ENCODE data around the gene PTGS2. TPM values are rescaled to one million over a fixed set of nuclear protein-coding genes. Genes with fewer than 3 reads are reported as not detected.
A peak's percentile ranks its signal among the peaks of the same experiment; 100 is the strongest.
"Not testable (repeated sequence)": the region's sequence is repeated elsewhere in the genome, so short reads cannot be mapped to it uniquely, and the experiment has no call there.

PTGS2 gene
- total RNA-seq, 2 donors from 2014 or later, result 1.8 to 3.8 TPM

DNA sequence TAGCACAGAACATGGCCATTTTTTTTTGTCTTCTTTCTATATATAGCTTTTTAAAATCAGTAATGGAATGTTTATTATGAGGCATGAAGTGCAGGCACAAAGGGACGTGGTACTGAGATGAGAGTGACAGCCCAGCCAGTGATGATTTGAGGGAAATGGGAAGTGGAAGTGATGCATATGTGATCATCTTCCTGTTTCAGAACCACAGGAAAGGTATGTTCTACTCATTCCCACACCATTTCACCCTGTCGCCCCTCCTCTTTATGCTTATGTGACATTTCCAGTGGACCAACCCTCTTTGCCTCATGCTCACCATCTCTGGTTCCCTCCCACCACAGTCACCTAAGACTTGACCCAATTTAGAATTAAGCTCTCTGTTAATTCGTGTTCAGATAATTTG, 24.3 kb downstream of the PTGS2 start:
- Mint-ChIP-seq H3K36me3 (no peaks in the 10 kb centered on the region), H3K27ac (no peak overlapping the region), H3K27me3 (peaks cover 0 to 2% of the 10 kb centered on the region in 2 donors), H3K4me3 (no peak overlapping the region), H3K9me3 (peaks cover 12% of the 10 kb centered on the region), H3K4me1 (ENCODE audit: low read depth in 2 of 2) (peaks cover 0 to 2% of the 10 kb centered on the region in 2 donors)
- ATAC-seq, result no peak
- DNase-seq (ENCODE audit: low spot score), result no peak

- no peak overlapping the region for H3K4me3 Mint-ChIP-seq
- H3K4me1 Mint-ChIP-seq (ENCODE audit: low read depth in 2 of 2), result peaks cover 0 to 2% of the 10 kb centered on the region in 2 donors
- H3K9me3 Mint-ChIP-seq, result peaks cover 12% of the 10 kb centered on the region
- no peak for ATAC-seq
- H3K27ac Mint-ChIP-seq, result no peak overlapping the region
- no peak for DNase-seq (ENCODE audit: low spot score)
- H3K27me3 Mint-ChIP-seq, result peaks cover 0 to 2% of the 10 kb centered on the region in 2 donors
- H3K36me3 Mint-ChIP-seq, result no peaks in the 10 kb centered on the region
These were observed 25.5 kb downstream of the PTGS2 start for GRCh38 chr1:186654741-186655140.

DNA sequence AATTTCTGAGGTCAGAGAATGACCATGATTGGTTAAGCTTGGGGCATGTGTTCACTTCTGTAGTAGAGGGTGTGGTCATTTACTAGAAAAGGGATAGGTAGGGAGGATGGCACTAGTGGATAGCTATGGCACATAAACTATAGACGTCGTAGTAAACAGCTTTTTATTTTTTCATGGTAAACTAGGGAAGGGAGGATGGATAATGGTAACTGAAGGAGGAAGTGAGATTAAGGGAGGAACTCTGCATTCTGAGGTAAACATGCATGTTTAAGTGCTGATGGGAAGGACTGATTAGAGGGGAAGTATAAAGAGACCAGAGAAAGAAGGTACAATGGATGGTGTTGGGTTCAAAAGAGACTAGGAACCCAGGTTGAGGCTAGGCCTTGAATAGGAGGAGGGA, 26.9 kb downstream of the PTGS2 start:
- Mint-ChIP-seq H3K4me3 (no peak overlapping the region), H3K27me3 (peaks cover 0 to 2% of the 10 kb centered on the region in 2 donors), H3K4me1 (ENCODE audit: low read depth in 2 of 2) (peaks cover 0 to 2% of the 10 kb centered on the region in 2 donors), H3K9me3 (peaks cover 12% of the 10 kb centered on the region), H3K27ac (no peak overlapping the region), H3K36me3 (no peaks in the 10 kb centered on the region)
- ATAC-seq (no peak), DNase-seq (ENCODE audit: low spot score) (no peak)

DNA sequence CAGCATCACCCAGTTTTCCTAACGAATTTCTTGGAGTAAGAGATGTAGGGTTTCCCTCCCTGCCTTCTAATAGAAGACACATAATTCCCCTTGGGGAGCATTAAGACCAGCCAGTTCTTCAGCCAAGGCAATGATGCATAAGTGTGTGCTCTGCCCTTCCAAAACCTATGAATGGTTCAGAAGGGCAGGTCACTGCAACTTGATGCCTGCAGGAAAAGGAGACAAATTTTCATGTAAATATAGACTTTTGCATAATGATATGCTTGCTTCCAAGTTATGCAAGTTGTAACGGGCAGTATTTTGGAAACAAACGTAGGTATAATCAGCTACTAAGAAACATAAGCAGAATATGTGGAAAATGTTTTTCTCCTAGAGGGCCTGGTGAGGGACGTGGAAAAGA, 31.6 kb downstream of the PTGS2 start:
- ATAC-seq, result no peak
- Mint-ChIP-seq H3K27ac (no peak overlapping the region), H3K36me3 (no peaks in the 10 kb centered on the region), H3K4me3 (no peak overlapping the region), H3K9me3 (peaks cover 9% of the 10 kb centered on the region), H3K27me3 (peaks cover 0 to 2% of the 10 kb centered on the region in 2 donors), H3K4me1 (ENCODE audit: low read depth in 2 of 2) (no peaks in the 10 kb centered on the region)
- no peak for DNase-seq (ENCODE audit: low spot score)

DNA sequence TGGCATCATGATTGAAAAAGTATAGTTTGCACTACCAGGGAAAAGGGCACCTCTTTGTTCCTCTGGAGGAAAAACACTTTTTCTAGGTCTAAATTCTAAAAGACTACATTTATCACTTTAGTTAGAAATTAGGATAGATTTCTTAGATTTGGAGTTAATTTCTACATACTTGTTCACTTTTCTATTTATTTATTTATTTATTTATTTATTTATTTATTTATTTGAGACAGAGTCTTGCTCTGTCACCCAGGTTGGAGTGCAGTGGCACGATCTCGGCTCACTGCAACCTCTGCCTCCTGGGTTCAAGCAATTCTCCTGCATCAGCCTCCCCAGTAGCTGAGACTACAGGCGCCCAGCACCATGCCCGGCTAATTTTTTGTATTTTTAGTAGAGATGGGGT, 32.2 kb downstream of the PTGS2 start:
- not testable (repeated sequence) for H3K9me3 Mint-ChIP-seq; DNase-seq (ENCODE audit: low spot score); H3K4me3 Mint-ChIP-seq; H3K36me3 Mint-ChIP-seq; H3K27ac Mint-ChIP-seq; ATAC-seq; H3K4me1 Mint-ChIP-seq (ENCODE audit: low read depth in 2 of 2); H3K27me3 Mint-ChIP-seq

GRCh38 chr1:186643614-186644013, 36.6 kb downstream of the PTGS2 start:
- Mint-ChIP-seq H3K4me1 (ENCODE audit: low read depth in 2 of 2) (no peaks in the 10 kb centered on the region), H3K9me3 (no peaks in the 10 kb centered on the region), H3K4me3 (no peak overlapping the region), H3K36me3 (no peaks in the 10 kb centered on the region), H3K27me3 (no peaks in the 10 kb centered on the region), H3K27ac (no peak overlapping the region)
- DNase-seq (ENCODE audit: low spot score), result no peak
- no peak for ATAC-seq

GRCh38 chr1:186637567-186637966, 42.7 kb downstream of the PTGS2 start:
- H3K4me1 Mint-ChIP-seq (ENCODE audit: low read depth in 2 of 2); DNase-seq (ENCODE audit: low spot score); H3K27ac Mint-ChIP-seq; H3K4me3 Mint-ChIP-seq; H3K36me3 Mint-ChIP-seq; H3K27me3 Mint-ChIP-seq; ATAC-seq; H3K9me3 Mint-ChIP-seq: not testable (repeated sequence)

GRCh38 chr1:186636786-186637185, 43.4 kb downstream of the PTGS2 start:
- no peak overlapping the region for H3K27ac Mint-ChIP-seq
- no peaks in the 10 kb centered on the region for H3K36me3 Mint-ChIP-seq
- no peaks in the 10 kb centered on the region for H3K9me3 Mint-ChIP-seq
- no peak for DNase-seq (ENCODE audit: low spot score)
- H3K27me3 Mint-ChIP-seq, result no peaks in the 10 kb centered on the region
- ATAC-seq, result no peak
- H3K4me3 Mint-ChIP-seq, result no peak overlapping the region
- peaks cover 0 to 2% of the 10 kb centered on the region in 2 donors for H3K4me1 Mint-ChIP-seq (ENCODE audit: low read depth in 2 of 2)

- H3K36me3 Mint-ChIP-seq, result no peaks in the 10 kb centered on the region
- H3K4me3 Mint-ChIP-seq, result no peak overlapping the region
- peaks cover 0 to 2% of the 10 kb centered on the region in 2 donors for H3K4me1 Mint-ChIP-seq (ENCODE audit: low read depth in 2 of 2)
- no peak for ATAC-seq
- DNase-seq (ENCODE audit: low spot score), result no peak
- no peak overlapping the region for H3K27ac Mint-ChIP-seq
- H3K27me3 Mint-ChIP-seq, result no peaks in the 10 kb centered on the region
- H3K9me3 Mint-ChIP-seq, result no peaks in the 10 kb centered on the region
These were observed 45.7 kb downstream of the PTGS2 start for GRCh38 chr1:186634511-186634910.

DNA sequence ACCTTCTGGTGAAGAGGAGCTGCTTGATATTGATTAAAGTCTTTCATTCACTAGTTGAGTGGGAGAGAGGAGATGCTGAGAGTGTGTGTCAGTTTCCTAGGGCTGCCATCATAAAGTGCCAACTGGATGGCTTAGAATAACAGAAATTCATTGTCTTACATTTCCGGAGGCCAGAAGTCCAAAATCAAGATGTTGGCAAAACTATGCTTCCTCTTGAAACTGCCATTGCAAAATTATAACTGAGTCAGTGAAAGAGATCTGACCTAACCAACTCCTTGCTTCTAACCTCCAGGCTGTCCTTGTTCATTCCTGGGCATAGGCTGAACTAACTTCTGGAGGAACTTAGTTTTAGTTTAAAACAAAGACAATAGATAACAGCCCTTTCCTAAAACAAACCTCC, 47.1 kb downstream of the PTGS2 start:
- no peak overlapping the region for H3K4me3 Mint-ChIP-seq
- H3K4me1 Mint-ChIP-seq (ENCODE audit: low read depth in 2 of 2), result peaks cover 0 to 2% of the 10 kb centered on the region in 2 donors
- H3K9me3 Mint-ChIP-seq, result no peaks in the 10 kb centered on the region
- no peaks in the 10 kb centered on the region for H3K27me3 Mint-ChIP-seq
- no peak overlapping the region for H3K27ac Mint-ChIP-seq
- no peak for DNase-seq (ENCODE audit: low spot score)
- no peak for ATAC-seq
- no peaks in the 10 kb centered on the region for H3K36me3 Mint-ChIP-seq

DNA sequence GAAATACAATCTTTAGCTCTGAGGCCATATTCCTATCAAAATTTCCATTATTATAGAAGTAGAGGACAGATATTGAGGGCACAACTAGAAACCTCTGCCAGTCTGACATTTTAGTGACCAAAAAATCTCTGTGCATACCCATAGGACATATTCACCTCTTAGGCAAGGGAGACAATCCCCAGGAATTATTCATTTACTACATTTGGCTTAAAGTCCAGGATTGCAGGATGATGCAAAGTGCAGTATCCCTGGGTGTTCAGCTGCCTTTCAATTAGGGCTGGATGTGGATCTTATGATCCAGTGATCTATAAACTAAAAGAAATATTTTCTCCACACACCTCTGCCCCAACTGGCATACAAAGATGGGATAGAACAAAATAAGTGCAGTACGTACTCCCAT, 50.9 kb downstream of the PTGS2 start:
- Mint-ChIP-seq H3K27ac (no peak overlapping the region), H3K36me3 (no peaks in the 10 kb centered on the region), H3K4me3 (no peak overlapping the region), H3K9me3 (no peaks in the 10 kb centered on the region), H3K27me3 (no peaks in the 10 kb centered on the region), H3K4me1 (ENCODE audit: low read depth in 2 of 2) (peaks cover 0 to 2% of the 10 kb centered on the region in 2 donors)
- no peak for ATAC-seq
- DNase-seq (ENCODE audit: low spot score), result no peak

DNA sequence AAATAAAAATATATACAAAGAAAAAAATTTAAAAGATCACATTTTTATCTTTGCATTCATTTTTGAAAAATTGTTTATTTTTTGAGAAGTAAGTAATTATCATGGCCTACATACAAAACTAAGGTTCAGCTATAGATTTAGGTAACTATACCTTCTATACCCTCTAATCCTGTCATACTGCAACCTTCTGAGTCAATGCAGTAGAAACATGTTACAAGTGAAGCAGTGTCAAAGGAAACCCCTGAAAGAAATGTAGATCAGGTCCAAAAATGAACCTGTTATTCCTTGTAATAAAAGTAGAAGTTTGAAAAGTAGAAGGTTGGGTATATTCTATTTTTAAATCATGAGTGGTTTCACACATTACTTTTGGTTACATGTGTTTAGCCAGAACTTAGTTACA, 51.3 kb downstream of the PTGS2 start:
- Mint-ChIP-seq H3K27me3 (no peaks in the 10 kb centered on the region), H3K9me3 (no peaks in the 10 kb centered on the region)
- ATAC-seq, result peak in 1 of 2 donors; percentile 75

GRCh38 chr1:186627019-186627418, 53.2 kb downstream of the PTGS2 start:
- ATAC-seq, result no peak
- H3K27ac Mint-ChIP-seq, result no peak overlapping the region
- H3K4me3 Mint-ChIP-seq, result no peak overlapping the region
- no peaks in the 10 kb centered on the region for H3K36me3 Mint-ChIP-seq
- no peak for DNase-seq (ENCODE audit: low spot score)
- H3K27me3 Mint-ChIP-seq, result no peaks in the 10 kb centered on the region
- peaks cover 3% of the 10 kb centered on the region for H3K9me3 Mint-ChIP-seq
- peaks cover 5 to 6% of the 10 kb centered on the region in 2 donors for H3K4me1 Mint-ChIP-seq (ENCODE audit: low read depth in 2 of 2)

More for the DNA sequence above, 51.3 kb downstream of the PTGS2 start:
- H3K4me1 Mint-ChIP-seq (ENCODE audit: low read depth in 2 of 2), result peaks cover 0 to 2% of the 10 kb centered on the region in 2 donors
- H3K36me3 Mint-ChIP-seq, result no peaks in the 10 kb centered on the region
- H3K27ac Mint-ChIP-seq, result no peak overlapping the region
- no peak for DNase-seq (ENCODE audit: low spot score)
- no peak overlapping the region for H3K4me3 Mint-ChIP-seq

GRCh38 chr1:186626356-186626932, 53.8 kb downstream of the PTGS2 start:
- Mint-ChIP-seq H3K4me3 (no peak overlapping the region), H3K27me3 (no peaks in the 10 kb centered on the region), H3K27ac (no peak overlapping the region), H3K4me1 (ENCODE audit: low read depth in 2 of 2) (peaks cover 7 to 9% of the 10 kb centered on the region in 2 donors), H3K36me3 (no peaks in the 10 kb centered on the region), H3K9me3 (peaks cover 3% of the 10 kb centered on the region)
- ATAC-seq, result no peak
- DNase-seq (ENCODE audit: low spot score), result no peak

GRCh38 chr1:186623551-186623950, 56.7 kb downstream of the PTGS2 start:
- Mint-ChIP-seq H3K4me3 (no peak overlapping the region), H3K27me3 (no peaks in the 10 kb centered on the region), H3K27ac (no peak overlapping the region), H3K36me3 (no peaks in the 10 kb centered on the region), H3K4me1 (ENCODE audit: low read depth in 2 of 2) (peaks cover 25 to 26% of the 10 kb centered on the region in 2 donors), H3K9me3 (peaks cover 3% of the 10 kb centered on the region)
- no peak for ATAC-seq
- no peak for DNase-seq (ENCODE audit: low spot score)
